ENCODE measurements around the gene SNX33.
"Not testable (repeated sequence)": the region's sequence is repeated elsewhere in the genome, so short reads cannot be mapped to it uniquely, and the experiment has no call there.

GRCh38 chr15:75689429-75689828 lies 41.7 kb downstream of the SNX33 start:
- TF ChIP-seq EZH2phosphoT487 (IDR thresholded peaks at IDR 0.05; ENCODE audit: insufficient read depth, low read depth); EZH2 (IDR thresholded peaks at IDR 0.05; ENCODE audit: insufficient read depth, poor library complexity, severe bottlenecking): not testable (repeated sequence)

Measured in GM23248 (cell line).